ENCODE data around the gene UBE4A.

The UBE4A gene

GRCh38 chr11:118313242-118313641, 46.2 kb upstream of the UBE4A start:
- Mint-ChIP-seq H3K4me3 (no peak overlapping the region), H3K27me3 (ENCODE audit: low read depth, poor library complexity) (peaks cover 26% of the 10 kb centered on the region), H3K4me1 (peaks cover 34% of the 10 kb centered on the region), H3K36me3 (ENCODE audit: low read depth) (no peaks in the 10 kb centered on the region), H3K9me3 (peaks cover 4% of the 10 kb centered on the region), H3K27ac (no peak overlapping the region)
- DNase-seq: no peak
- TF ChIP-seq CTCF (IDR thresholded peaks at IDR 0.05): no peak

GRCh38 chr11:118314988-118315411, 44.4 kb upstream of the UBE4A start:
- H3K9me3 Mint-ChIP-seq: peaks cover 4% of the 10 kb centered on the region
- peaks cover 20% of the 10 kb centered on the region for H3K27me3 Mint-ChIP-seq (ENCODE audit: low read depth, poor library complexity)
- no peak for DNase-seq
- no peak for TF ChIP-seq CTCF (IDR thresholded peaks at IDR 0.05)
- H3K4me1 Mint-ChIP-seq: peaks cover 34% of the 10 kb centered on the region
- no peak overlapping the region for H3K4me3 Mint-ChIP-seq
- H3K36me3 Mint-ChIP-seq (ENCODE audit: low read depth): no peaks in the 10 kb centered on the region
- H3K27ac Mint-ChIP-seq: no peak overlapping the region

- Mint-ChIP-seq H3K27ac (no peak overlapping the region), H3K4me1 (peaks cover 34% of the 10 kb centered on the region), H3K4me3 (no peak overlapping the region), H3K27me3 (ENCODE audit: low read depth, poor library complexity) (peaks cover 7% of the 10 kb centered on the region), H3K9me3 (peaks cover 4% of the 10 kb centered on the region), H3K36me3 (ENCODE audit: low read depth) (no peaks in the 10 kb centered on the region)
- no peak for TF ChIP-seq CTCF (IDR thresholded peaks at IDR 0.05)
- DNase-seq: no peak
Observed at GRCh38 chr11:118318124-118318523, 41.3 kb upstream of the UBE4A start.

- peaks cover 4% of the 10 kb centered on the region for H3K9me3 Mint-ChIP-seq
- H3K36me3 Mint-ChIP-seq (ENCODE audit: low read depth): no peaks in the 10 kb centered on the region
- H3K27ac Mint-ChIP-seq: no peak overlapping the region
- TF ChIP-seq CTCF (IDR thresholded peaks at IDR 0.05): no peak
- H3K4me3 Mint-ChIP-seq: no peak overlapping the region
- H3K4me1 Mint-ChIP-seq: peaks cover 30% of the 10 kb centered on the region
- peaks cover 13% of the 10 kb centered on the region for H3K27me3 Mint-ChIP-seq (ENCODE audit: low read depth, poor library complexity)
- DNase-seq: no peak
Observed at GRCh38 chr11:118318581-118319336, 40.6 kb upstream of the UBE4A start.

- H3K4me3 Mint-ChIP-seq: no peak overlapping the region
- H3K9me3 Mint-ChIP-seq: peaks cover 4% of the 10 kb centered on the region
- no peak for TF ChIP-seq CTCF (IDR thresholded peaks at IDR 0.05)
- H3K4me1 Mint-ChIP-seq: peaks cover 24% of the 10 kb centered on the region
- no peak for DNase-seq
- no peak overlapping the region for H3K27ac Mint-ChIP-seq
- peaks cover 18% of the 10 kb centered on the region for H3K27me3 Mint-ChIP-seq (ENCODE audit: low read depth, poor library complexity)
- no peaks in the 10 kb centered on the region for H3K36me3 Mint-ChIP-seq (ENCODE audit: low read depth)
Observed at GRCh38 chr11:118319337-118319707, 40.1 kb upstream of the UBE4A start.

- peaks cover 21% of the 10 kb centered on the region for H3K27me3 Mint-ChIP-seq (ENCODE audit: low read depth, poor library complexity)
- no peak for TF ChIP-seq CTCF (IDR thresholded peaks at IDR 0.05)
- H3K36me3 Mint-ChIP-seq (ENCODE audit: low read depth): no peaks in the 10 kb centered on the region
- peaks cover 16% of the 10 kb centered on the region for H3K4me1 Mint-ChIP-seq
- peaks cover 4% of the 10 kb centered on the region for H3K9me3 Mint-ChIP-seq
- no peak for DNase-seq
- H3K27ac Mint-ChIP-seq: no peak overlapping the region
- H3K4me3 Mint-ChIP-seq: no peak overlapping the region
Observed at GRCh38 chr11:118320515-118320914, 38.9 kb upstream of the UBE4A start.
